DMS153 treated with DMSO at 0.1 percent for 48 hours (cell line): Measurements from ENCODE around the gene NOX4.

Experiments
- DNase-seq: peaks from one replicate; lab custom pipeline; 2025; ENCODE audit not compliant: unreplicated experiment; lab: John Stamatoyannopoulos, UW

NOX4 gene

DNA sequence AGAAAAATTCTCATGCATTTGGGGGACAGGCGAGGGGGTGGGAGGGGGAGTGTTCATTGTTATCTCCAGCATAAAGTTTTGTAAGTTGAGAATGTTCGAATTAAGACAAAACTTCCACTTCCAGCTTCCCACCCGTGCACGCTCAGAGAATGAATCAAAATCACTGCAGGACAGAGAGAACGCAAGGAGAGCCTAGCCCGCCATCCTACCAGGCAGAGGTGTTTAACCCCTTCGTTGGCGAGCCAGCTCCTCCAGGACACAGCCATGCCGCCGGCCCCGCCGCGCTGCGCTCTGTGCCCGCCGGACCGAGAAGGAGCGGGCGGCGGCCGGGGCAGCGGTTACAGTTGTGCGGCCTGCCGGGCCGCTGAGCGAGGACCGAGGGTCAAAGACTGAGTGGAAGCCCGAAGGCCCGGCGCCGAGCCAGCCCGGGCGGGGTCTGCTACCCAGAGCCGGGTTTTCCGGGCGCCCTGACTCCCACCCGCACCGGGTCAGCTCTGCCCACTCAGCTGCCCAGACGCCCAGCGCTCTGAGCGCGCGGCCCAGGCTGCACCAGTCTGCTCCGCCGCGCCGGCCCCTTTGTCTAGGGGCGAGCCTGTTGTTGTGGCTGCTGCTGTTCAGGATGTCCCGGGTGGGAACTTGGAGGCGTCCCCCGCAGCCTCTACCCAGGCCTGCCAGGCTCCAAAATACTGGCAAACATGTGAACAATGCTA, at the start of gene NOX4:
Gene NOX4, minus strand, starts transcription at position 395 of the 710 bp plus-strand sequence. Its CDS starts 129 bp downstream, at position 266.
- no peak for DNase-seq

DNA sequence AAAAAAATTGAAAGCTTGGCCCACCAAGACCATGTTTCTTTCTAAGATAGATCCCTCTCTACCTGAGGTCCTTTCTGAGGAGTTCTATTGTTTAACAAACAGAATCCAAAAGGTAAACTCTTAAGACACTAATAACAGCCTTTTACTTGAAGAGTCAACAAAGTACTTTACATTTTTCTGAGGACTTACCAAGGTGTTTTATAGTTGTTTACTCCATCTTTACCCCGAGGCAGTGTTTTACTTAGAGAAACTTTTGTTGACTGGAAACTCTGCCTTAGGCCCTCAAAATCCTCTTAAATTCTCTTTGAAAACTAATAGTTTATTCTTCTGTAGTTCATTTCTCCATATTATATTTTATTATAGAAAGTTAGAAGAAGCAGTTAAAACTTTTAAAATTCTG, 49.7 kb upstream of the NOX4 start:
- no peak for DNase-seq

- DNase-seq, result no peak
Observed at GRCh38 chr11:89537936-89538335, 46.8 kb upstream of the NOX4 start.

DNA sequence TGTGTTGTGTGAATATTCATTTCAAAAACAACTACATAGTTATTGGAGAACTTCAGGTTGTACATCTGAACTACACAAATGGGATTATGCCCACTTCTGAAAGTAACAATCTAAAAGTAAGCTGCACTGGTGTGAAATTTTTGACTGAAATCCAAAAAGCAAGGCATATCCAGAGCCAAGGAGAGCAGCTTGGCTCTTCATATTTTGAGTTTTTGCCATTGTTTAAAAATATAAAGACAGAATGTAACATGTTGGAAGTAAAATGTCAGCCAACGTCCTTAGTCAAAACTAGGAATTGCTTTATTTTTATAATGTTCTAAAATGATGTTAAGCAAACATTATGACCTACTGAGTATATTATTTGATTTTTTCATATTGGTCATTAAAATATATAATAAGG, 45.8 kb upstream of the NOX4 start:
- DNase-seq, result no peak

DNA sequence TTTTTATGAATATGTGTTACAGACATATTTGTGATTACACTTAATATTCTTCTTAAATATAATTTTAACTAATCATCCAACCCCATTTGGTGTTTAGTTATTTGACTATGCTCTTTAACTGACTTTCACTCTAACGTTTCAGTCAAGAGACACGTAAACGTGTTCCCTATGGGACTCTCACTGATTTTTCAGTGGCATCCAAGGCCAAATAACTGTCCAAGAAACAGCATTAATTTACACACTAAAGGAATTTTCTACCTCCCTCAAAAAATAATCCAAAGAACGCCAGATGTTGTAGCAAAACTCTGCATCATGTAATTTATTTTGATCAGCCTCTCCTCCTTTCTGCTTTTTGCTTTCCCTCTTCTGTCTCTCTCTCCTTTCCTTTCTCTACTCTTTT, 44.0 kb upstream of the NOX4 start:
- no peak for DNase-seq

DNA sequence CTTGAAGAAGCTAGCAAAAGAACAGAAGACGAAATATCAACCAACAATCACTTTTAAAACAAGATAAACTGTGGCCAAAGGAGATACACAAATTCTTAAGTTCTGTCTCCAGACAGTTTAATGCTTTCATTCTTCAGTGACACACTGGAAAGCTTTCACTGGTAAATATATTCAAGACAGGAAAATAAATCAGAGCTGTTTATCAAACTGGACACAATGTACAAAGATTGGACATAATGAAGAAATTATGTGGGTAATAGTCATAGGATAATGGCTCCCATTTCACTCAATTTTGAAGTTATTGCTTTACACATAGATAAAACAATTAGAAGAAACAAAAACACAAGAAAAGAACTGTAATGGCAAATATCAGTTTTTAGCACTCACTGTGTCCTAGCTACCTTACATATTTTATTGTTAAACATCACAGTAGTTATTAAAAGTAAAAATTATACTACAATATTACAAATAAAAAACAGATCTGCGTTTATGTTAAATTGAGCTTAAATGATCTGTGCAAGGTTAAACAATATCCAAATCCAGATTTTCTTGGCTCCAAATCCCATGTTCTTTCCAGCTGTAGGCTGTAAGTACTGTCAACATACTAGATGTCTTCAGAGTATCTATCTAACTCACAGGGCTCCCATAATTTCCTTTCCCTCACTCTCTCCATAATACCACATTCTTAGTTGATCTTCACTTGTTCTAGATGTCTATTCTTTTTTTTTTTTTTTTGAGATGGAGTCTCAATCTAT, 38.6 kb upstream of the NOX4 start:
- no peak for DNase-seq

DNA sequence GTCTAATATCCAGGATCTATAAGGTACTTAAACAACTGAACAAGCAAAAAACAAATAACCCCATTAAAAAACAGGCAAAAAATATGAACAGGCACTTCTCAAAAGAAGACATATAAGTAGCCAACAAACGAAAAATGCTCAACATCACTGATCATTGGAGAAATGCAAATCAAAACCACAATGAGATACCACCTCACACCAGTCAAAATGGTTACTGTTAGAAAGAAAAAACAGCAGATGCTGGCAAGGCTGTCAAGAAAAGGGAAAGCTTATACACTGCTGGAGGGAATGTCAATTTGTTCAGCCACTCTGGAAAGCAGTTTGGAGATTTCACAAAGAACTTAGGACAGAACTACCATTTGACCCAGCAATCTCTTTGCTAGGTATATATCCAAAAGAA, 30.6 kb upstream of the NOX4 start:
- no peak for DNase-seq

DNA sequence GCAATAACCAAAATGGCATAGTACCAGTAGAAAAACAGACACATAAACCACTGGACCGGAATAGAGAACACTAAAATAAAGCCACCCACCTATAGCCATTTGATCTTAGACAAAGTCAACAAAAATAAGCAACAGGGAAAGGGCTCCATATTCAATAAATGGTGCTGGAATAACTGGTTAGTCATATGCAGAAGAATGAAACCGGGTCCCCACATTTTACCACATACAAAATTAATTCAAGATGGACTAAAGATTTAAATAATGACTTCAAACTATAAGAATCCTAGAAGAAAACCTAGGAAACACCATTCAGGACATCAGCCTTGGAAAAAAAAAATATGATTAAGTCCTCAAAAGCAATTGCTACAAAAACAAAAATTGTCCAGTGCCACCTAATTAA, 30.1 kb upstream of the NOX4 start:
- DNase-seq, result no peak

DNA sequence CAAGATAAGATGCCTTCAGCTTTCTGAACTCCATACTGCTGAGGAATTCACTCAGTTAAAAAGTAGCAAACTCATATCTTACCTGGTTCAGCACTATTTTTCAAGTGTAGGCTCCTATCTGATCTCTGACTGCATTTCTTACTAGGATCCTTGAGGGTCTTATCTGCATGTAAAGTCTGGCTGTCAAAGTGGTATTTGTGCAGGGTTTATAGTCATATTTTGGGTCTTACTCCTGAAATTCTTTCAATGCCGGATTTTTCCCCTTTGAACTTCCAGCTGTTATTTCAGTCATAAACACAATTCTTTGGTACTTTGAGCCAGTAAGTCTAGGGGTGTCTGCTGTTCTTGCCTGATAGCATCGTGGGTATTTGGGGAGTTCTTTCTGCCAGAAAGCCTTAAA, 25.3 kb upstream of the NOX4 start:
- DNase-seq, result no peak

- DNase-seq, result no peak
Observed at GRCh38 chr11:89508544-89508943, 17.4 kb upstream of the NOX4 start.

DNA sequence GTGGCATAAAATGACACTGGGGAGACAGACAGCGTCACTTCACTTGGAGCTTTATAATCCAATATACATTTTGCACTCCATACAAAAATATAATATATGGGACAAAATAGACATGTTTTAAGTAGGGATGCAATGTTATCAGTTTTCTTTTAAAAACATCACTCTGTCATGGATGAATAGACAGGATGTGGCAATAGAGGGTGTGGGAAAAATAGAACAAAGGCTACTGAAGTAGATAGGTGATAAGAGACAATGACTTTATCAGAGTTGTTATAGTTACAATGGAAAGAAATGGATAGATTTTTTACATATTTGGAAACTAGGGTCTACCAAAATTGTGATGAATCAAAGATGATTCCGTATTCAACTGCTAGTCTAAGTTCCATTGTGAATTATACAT, 13.1 kb upstream of the NOX4 start:
- no peak for DNase-seq

- no peak for DNase-seq
Observed at GRCh38 chr11:89503422-89503821, 12.2 kb upstream of the NOX4 start.

DNA sequence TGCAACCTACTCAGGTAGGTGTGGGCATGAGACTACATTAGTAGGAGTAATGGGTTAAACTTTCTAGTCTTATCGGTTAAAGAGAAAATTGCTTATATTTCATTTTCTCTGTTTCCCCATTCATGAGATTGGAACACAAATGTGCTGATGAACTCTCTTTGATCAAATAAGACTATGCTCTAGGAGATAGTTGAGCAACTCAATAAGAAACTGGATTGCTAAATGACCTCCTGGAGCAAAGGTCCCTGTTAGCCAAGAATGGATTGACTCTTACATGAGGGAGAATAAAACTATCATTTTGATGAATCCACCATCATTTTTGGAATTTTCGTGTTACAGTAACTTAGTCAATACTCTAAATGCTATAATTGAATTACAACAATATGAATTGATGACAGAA, 11.1 kb upstream of the NOX4 start:
- DNase-seq, result no peak

- no peak for DNase-seq
Observed at GRCh38 chr11:89500336-89500735, 9.2 kb upstream of the NOX4 start.

DNA sequence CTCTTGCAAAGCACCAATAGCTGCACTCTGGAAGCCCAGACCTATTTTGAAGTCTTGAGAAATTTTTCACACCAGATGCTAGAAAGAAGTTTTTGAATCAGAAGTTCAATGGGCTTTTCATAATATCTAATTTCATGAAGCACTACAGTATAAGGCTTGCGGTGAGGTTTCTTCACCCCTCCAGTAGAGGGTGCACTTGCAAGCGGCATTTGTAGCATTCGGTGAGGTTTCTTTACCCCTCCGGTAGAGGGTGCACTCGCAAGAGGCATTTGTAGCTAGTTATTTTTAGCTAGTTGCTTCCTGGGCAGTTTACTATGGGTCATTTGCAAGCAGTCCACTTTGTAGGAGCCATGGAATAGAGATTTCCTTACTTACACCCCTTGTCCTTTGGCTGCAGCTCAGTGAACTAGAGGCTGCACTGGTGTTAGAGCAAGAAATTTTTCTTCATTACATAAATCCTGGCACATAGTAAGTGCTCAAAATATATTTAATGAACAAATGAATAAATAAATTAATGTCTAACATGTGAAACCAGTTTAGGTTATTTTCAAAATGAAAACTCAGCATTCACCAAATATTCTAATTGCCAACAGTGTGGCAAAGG, 7.8 kb upstream of the NOX4 start:
- no peak for DNase-seq

- no peak for DNase-seq
Observed at GRCh38 chr11:89495951-89496350, 4.8 kb upstream of the NOX4 start.

DNA sequence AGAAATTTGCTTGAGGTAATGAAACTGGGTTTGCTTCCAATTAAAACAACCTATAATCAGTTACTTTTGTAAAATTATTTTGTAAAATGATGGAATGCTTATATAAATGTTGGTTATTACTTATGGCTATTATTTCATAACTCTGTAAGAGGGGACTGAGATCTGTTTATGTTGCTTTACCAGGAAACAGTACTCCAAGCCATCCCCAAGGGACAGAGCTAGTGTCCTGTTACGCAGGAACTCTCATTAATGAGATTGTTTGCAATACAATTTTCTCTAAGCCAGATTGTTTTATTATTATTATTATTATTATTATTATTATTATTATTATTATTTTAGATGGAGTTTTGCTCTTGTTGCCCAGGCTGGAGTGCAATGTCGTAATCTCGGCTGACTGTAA, 2.3 kb upstream of the NOX4 start:
- DNase-seq, result no peak

DNA sequence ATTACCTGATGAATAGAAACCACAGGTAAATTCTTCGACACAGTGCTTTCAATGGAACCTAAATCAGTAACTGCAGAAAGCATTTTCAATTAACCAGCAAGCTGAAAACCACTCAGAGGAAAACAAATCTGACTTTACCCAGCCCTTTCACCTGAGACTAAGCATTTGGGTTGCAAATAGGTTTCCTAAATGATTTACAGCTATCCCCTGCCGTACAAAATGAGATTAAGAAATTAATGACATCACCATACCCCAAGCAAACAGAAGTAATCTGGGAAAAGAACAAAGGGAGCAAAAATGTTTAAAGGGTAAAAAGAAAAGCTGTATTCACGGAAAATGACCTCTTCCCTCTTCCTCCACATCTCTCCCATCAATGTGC, 584 bp downstream of the NOX4 start:
- no peak for DNase-seq

- DNase-seq, result no peak
Observed at GRCh38 chr11:89489930-89490329, 1.2 kb downstream of the NOX4 start.

DNA sequence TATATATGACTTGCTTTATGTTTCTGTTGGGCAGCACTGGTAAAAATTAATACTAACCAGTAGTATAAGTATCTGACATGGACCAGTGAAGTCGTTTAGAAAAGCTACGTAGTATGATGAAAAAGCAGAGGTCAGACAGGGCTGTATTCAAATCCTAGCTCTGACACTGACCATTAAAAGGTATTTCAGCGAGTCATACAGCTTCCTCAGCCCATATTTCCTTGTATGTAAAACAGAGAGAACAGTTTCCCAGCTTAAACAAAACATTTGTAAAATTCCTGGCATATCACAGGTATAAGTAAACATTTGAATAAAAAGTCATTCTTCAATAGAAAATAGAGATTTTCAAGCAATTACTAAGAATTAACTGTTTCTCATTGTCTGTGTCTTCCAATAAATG, 4.2 kb downstream of the NOX4 start:
- DNase-seq, result no peak

- no peak for DNase-seq
Observed at GRCh38 chr11:89484896-89485295, 6.3 kb downstream of the NOX4 start.

GRCh38 chr11:89477175-89477574, 14.0 kb downstream of the NOX4 start:
- peak; percentile 1 for DNase-seq
